GM21381 (cell line): ENCODE data around the gene GLRB.
"Not testable (repeated sequence)": the region's sequence is repeated elsewhere in the genome, so short reads cannot be mapped to it uniquely, and the experiment has no call there.

ENCODE experiments used
- ATAC-seq: cut with Tn5 transposase; IDR thresholded peaks from one replicate; pipeline ENCODE4 v1.9.1; 2021; ENCODE audit warnings: mild to moderate bottlenecking, moderate library complexity; ENCODE audit not compliant: unreplicated experiment

Gene GLRB

DNA sequence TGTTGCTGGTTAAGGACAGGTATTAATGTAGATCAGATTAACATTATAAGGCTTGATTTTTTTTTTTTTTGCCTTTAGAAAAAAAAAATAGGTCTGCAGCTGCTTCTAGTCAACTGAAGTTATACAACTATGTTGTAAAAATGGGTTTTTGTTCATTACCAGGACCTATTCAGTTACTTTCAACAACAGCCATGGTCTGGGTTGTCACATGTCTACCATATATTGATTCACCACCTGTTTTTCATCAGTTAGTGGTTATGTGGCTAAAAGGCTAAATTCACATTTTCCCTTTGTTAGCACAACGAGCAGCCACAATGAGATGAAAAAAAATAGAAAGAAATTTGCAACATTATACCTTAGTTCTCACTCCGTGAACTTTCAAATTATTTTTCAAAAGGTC is 45.5 kb downstream of the GLRB start:
- ATAC-seq = no peak

DNA sequence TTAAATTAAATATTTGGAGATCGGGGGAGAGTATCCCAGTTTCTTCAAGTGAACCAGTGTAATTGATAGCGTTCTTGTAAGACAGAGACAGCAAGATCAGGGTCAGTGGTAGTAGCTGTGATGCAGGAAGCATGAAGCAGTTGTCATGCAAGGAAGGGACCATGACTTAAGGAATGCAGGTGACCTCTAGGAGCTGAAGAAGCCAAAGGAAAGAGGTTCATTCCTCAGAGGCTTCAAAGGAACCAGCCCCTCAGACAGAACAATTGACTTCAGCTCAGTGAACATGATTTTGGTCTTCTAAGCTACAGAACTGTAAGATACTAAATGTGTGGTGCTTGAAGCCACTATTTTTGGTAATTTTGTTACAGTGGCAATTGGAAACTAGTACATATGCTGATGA is 51.6 kb downstream of the GLRB start:
- ATAC-seq = no peak

DNA sequence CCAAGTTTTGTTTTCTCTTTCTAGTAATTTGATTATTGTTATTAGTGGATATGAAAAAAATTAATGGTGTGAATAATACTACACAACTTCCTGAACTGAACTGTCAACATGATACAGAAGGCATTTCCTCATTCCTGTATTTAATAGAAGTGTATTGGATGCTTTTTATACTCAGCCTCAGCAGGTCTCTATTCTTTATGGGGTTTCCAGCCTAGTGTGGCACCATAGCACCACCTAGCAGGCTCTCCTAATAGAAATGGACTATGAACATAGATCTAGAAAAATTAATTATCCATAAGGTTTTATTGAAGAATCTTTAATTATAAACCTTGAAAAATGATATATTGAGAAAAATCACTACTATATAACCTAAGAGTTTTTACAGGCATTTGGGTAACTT is 52.4 kb downstream of the GLRB start:
- ATAC-seq = no peak

DNA sequence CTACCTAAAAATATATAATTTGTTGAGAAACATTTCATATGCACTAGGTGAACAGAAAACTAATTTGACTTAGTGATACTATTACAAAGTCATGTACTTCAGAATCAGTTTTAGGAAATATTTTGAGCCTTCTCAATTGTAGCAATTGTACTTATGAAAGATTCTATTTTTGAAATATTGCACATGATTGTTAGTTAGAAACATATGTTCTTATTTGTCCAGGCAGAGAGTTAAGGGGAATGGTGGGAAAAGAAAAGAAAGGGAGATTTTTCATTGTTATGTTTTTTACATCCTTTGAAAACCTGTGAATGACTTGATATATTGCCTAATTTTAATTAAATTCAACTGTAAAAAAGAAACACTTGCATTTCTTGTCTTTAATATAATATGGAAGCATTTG is 66.0 kb downstream of the GLRB start:
- no peak for ATAC-seq

DNA sequence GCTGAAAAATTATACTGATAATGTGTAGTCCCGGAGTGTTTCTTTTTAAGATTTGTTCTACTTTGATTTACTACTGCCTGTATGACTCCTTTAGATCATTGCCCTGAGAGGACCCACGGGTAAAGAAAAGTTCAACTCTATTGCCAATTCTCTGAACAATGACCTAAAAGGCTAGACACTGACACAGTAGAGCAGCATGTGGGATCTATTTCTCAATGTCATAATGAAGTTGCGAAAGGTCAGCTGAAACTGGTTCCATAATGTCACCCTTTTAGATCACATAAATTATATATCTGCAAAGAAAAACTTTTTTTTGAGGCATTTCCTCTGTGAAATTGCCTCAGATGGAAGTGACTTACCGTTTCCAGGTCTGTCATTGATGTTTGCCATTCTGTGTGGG is 67.4 kb downstream of the GLRB start:
- no peak for ATAC-seq

DNA sequence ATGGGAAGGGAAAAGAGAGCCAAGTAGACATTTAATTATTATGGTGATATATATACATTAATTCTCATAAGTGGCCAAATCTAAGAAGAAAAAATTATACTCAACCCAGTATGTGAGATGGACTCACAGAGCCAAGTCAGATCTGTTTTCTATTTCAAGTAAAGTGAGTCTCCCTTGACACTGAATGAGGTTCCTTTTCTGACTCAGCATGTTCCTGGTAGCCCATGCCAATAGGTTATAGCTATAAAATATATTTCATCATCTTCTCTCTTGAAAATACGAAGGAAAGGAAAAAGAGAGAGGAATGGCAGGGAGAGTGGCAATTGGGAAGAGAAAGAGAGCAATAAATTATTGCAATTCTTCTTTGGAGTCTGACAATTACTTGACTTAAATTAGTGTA is 75.8 kb downstream of the GLRB start:
- no peak for ATAC-seq

DNA sequence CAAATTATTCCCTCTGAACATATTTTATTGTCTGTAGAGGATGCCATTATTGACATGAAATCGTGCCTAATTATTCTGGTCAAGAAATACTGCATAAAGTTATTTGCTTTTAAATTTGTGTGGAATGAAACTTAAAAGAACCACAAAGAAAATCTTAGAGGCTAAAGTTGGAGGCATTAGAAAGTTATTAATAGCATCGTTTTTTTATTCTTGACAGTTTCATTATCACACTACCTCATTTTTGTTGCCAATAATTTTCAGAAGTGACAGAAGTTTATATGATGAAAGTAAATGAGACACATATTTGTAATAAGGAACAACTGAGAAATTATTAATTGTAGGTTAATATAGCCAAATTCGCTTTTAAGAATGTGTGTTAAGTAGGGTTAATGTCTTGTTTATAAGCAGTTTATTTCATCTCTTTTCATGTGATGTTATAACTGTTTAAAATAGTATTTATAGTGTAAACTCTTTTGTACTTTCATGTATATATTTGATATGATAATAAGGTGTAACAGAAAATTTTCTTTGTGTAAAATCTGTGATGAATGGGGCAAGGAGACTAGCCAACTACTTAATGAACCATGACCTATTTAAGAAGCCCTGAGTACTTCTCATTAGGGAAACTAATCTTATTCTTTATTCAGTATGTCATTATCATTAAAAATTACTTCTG is 90.1 kb downstream of the GLRB start:
- ATAC-seq = no peak

DNA sequence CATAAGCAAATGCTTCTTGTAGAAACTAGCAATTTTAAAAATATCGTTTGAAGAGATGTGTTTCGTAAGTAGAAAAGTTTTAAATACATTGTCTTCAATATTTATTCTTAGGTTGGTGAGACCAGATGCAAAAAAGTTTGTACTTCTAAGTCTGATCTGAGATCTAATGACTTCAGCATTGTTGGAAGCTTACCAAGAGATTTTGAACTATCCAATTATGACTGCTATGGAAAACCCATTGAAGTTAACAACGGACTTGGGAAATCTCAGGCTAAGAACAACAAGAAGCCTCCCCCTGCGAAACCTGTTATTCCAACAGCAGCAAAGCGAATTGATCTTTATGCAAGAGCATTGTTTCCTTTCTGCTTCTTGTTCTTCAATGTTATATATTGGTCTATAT is 94.4 kb downstream of the GLRB start:
- no peak for ATAC-seq

DNA sequence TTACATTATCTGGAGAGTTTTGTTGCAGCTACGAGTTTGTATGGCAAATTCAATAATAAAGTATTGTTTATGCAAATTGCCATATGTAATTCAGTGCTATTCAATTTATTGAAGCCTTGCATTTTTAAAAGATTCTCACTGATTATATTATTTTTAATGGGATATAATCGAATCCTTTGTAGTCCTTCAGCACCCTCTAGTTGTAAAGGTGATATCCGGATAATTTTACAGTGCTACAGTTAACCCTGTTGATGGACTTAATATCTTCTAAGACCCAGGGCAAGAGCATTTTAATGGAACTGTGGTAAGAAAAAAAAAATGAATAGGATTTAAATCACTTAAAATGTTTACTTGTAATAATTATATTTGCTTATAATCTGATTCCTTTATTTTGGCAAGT is 96.1 kb downstream of the GLRB start:
- no peak for ATAC-seq

DNA sequence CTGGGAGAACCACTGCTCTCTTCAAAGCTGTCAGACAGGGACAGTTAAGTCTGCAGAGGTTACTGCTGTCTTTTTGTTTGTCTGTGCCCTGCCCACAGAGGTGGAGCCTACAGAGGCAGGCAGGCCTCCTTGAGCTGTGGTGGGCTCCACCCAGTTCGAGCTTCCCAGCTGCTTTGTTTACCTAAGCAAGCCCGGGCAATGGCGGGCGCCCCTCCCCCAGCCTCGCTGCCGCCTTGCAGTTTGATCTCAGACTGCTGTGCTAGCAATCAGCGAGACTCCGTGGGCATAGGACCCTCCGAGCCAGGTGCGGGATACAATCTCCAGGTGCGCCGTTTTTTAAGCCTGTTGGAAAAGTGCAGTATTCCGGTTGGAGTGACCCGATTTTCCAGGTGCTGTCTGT is 104.3 kb downstream of the GLRB start:
- ATAC-seq = not testable (repeated sequence)

DNA sequence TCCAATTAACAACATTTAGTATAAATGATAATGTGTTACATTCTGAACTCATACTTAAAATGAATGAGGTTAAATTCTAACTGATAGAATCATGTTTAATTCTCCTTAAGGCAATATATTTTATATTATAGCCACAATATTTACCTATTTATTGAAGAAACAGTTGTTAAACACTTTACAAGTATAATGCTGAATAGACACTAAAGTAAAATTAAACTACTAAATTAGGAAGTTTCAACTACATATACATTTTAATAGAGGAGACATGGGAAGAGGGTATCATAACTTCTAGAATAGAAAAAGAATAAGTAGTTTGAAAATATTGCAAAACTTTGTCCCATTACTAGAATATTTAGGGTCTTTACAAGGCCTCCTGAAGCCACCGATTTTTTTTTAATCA is 108.3 kb downstream of the GLRB start:
- ATAC-seq = no peak

DNA sequence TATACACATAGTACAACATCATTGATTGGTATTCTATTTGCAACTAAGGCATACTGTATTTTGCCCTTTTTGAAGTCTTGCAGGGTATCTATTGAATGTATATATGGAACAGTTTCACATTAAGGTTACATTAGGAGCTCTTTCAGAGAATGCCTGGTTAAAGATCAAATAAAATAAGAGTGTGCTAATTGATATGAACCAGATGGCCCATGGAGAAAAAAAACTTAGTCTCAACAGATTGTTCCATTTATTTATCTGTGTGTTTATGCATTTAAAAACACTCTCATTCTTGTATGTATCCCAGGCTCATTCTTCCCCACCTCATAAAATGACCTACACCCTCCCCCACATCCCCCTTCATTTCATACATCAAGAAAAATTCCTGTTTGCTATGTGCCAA is 109.4 kb downstream of the GLRB start:
- no peak for ATAC-seq

DNA sequence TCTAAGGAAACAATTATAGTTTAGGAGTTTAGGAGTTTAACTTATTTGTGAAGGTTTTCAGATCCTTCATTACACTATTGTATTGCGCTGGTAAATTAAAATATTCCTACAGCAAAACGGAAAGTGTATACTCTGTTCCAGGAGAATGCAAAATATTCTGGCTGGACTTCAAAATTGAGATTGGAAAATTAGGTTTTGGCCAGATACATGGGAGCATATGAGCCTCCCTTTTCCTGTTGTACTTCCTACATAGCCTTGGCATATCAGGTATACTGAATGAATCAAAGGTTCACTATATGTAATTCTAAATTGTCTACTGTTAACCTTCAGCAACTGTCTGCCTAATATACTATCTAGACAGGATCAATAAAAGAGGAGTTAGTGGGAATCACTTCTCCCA is 119.4 kb downstream of the GLRB start:
- ATAC-seq = no peak

DNA sequence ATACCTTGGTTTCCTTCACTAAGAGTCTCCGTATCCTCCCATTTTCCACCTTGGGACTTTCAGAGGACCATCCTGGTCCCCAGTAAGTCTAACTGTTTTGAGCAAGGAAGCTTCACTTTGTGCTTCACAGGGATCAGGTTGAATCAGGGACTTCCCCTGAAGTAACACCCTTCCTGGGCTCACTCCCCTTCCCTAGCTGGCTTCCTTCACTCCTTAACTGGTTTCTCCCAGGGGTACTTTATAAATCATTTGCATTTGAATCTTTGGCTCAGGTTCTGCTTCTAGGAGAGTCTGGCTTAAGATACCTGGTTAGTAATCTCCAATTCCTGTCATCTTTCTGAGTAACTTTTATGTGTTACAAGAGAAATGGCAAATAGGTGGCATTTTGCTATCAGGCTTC is 120.1 kb downstream of the GLRB start:
- no peak for ATAC-seq

DNA sequence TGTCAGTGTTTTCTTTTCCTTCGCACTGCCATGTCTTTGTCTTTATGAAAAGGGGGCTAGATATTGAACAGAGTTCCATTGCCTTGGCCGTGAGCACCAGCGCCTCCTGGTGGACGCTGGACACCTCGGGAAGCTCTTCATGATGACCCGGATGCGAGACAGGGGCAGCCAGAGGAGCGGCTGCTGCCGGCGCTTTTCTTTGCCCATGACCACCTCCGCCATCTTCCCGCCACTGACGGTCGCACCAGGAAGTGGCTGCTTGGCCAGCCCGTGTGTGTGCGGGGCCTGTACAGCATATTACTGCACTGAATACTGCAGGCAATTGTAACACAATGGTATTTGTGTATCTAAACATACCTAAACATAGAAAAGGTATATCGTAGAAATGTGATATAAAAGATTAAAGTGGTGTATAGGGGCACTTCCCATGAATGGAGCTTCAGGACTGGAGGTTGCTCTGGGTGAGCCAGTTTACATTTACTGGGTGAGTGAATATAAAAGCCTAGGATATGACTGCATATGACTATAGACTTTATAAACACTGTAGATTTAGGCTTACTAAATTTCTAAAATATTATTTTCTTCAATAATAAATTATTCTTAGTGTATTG is 128.8 kb downstream of the GLRB start:
- ATAC-seq = no peak

DNA sequence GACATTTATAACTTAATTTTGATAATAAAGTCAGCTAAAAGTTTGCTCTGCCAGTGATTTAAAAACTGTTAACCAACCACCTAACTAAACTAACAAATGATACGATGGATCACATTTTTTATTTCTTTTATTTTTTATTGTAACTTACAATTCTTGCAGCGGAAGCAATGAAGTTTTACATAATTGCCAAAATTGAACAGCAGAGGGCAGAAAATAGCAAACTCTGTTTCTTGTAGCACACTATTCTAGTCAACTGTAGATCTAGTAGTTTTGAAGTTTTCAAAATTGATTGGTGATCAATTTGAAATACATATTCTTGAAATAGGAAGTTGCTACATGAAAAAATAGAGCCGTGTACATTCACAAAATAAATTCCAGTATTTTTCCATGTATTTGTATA is 141.8 kb downstream of the GLRB start:
- no peak for ATAC-seq

DNA sequence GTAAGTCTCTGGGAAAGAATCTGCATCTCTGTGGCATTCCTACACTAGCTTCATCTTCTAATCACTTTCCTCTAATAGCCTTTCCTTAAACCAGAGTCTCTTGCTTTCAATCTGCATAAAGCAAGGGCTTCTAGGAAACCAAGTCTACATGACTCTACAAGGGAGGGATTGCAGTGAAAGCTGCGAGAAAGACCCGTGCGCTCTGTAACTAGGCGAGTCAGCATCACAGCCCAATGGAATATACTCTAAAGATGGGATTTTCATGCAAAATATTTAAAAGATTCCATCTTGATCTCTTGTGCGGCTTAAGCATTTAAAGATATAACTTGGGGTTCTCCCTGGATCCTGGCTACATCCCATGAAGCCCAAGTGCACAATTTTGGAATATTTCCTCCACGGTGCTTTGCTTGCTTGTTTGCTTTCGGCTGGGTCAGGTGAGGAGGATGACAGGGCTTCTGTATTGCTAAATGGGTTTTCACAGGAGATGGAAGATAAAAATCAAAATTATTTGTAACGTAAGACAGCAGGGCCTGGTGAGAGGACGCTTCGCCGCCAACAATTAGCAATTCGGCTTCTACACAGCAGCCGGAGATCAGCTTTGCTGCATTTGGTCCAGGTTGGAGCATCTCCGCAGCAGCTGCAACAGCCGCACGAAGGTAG is 143.9 kb downstream of the GLRB start:
- ATAC-seq = no peak

DNA sequence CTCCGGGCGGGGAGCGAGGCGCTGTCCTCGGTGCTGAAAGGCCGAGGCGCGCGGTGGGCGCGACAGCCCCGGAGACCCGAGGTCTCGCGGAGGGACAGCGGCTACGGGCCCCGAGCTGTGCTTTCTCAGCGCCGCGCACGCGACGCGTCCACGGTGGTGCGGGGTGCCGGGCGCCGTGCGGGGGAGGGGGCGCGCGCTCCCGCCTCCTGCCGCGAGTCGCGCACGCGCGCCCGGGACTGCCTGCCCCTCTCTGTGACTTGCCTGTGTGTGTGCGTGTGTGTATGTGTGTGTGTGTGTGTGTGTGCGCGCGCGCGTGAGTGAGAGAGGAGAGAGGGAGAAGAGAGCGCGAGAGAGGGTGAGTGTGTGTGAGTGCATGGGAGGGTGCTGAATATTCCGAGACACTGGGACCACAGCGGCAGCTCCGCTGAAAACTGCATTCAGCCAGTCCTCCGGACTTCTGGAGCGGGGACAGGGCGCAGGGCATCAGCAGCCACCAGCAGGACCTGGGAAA is 144.5 kb downstream of the GLRB start, which contains the start of gene GRIA2:
Gene GRIA2, plus strand, starts transcription at position 358 of the 511 bp plus-strand sequence. CDS start 315 bp downstream, outside the sequence.
- ATAC-seq = no peak

DNA sequence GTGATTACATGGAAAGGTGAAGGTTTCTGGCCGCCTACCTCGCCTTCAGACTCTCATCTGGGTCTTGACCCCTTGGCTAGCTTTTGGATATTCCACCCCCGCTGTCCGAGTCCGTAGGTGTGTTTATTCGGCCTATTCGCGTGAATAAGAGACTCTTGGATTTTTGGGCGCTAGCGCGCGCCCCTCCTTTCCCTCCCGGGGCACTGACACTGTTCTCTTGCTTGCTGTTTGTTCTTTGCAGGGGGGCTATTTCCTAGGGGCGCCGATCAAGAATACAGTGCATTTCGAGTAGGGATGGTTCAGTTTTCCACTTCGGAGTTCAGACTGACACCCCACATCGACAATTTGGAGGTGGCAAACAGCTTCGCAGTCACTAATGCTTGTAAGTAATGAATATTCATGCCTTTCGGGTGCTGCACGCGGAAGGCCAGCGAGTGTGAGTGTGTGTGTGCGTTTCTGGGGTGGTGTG is 145.5 kb downstream of the GLRB start:
- no peak for ATAC-seq
